Progenitor cell of endocrine pancreas (in vitro differentiated cells): Measurements from ENCODE around the gene LCE6A. TPM values are rescaled to one million over a fixed set of nuclear protein-coding genes. Genes with fewer than 3 reads are reported as not detected.

Source experiments
- DNase-seq: peaks from one replicate; pipeline ENCODE4 v3.0.0; 2021; ENCODE audit warnings: low spot score; ENCODE audit not compliant: unreplicated experiment
- H3K27ac Mint-ChIP-seq: 2 replicates; pipeline ENCODE4 v1.8.0; 2021; ENCODE audit warnings: mild to moderate bottlenecking, moderate library complexity, mixed read lengths
- H3K27me3 Mint-ChIP-seq: 2 replicates; pipeline ENCODE4 v1.8.0; 2021; ENCODE audit warnings: mixed read lengths
- H3K36me3 Mint-ChIP-seq: 2 replicates; pipeline ENCODE4 v1.8.0; 2022; ENCODE audit warnings: mixed read lengths; ENCODE audit not compliant: insufficient read depth
- H3K4me1 Mint-ChIP-seq: 2 replicates; pipeline ENCODE4 v1.8.0; 2021; ENCODE audit warnings: low read depth, mixed read lengths
- H3K4me3 Mint-ChIP-seq: 2 replicates; pipeline ENCODE4 v1.8.0; 2021; ENCODE audit warnings: low read depth, mild to moderate bottlenecking, moderate library complexity, mixed read lengths
- H3K9me3 Mint-ChIP-seq: 2 replicates; pipeline ENCODE4 v1.8.0; 2021; ENCODE audit warnings: low read depth, mixed read lengths
- CTCF ChIP-seq: fragments of 200-600 bp; sonication (generic); IDR thresholded peaks from one replicate; pipeline ENCODE4 v1.5.0; 2021; ENCODE audit warnings: antibody characterized with exemption, mild to moderate bottlenecking; ENCODE audit not compliant: unreplicated experiment
- long read RNA-seq: library from polyadenylated mRNA; unstranded; transcript quantifications from one replicate; pipeline ENCODE4 v2.0.0, GENCODE V29; 2020
- total RNA-seq: library from RNA; stranded (reverse); gene quantifications from 2 replicates; pipeline ENCODE4 v1.2.1, GENCODE V29; 2021

LCE6A gene
- total RNA-seq: not detected in 2 replicates
- long read RNA-seq: 0 reads

GRCh38 chr1:152842556-152842955 is at the start of gene LCE6A:
Gene LCE6A (plus strand): TSS chr1:152842856. CDS start chr1:152843521, 665 bp downstream.
- H3K27me3 Mint-ChIP-seq: no peaks in the 10 kb centered on the region
- H3K4me1 Mint-ChIP-seq: no peaks in the 10 kb centered on the region
- H3K27ac Mint-ChIP-seq: no peak within 1 kb of the TSS
- no peak for TF ChIP-seq CTCF
- H3K4me3 Mint-ChIP-seq: no peak within 1 kb of the TSS
- peaks cover 49% of the 10 kb centered on the region for H3K9me3 Mint-ChIP-seq
- no peak for DNase-seq
- no peaks in the 10 kb centered on the region for H3K36me3 Mint-ChIP-seq

- H3K9me3 Mint-ChIP-seq: peaks cover 59% of the 10 kb centered on the region
- peaks cover 3% of the 10 kb centered on the region for H3K36me3 Mint-ChIP-seq
- H3K4me3 Mint-ChIP-seq: no peak overlapping the region
- no peak for TF ChIP-seq CTCF
- no peaks in the 10 kb centered on the region for H3K4me1 Mint-ChIP-seq
- no peak for DNase-seq
- no peaks in the 10 kb centered on the region for H3K27me3 Mint-ChIP-seq
- no peak overlapping the region for H3K27ac Mint-ChIP-seq
These were observed 47.0 kb upstream of the LCE6A start for GRCh38 chr1:152795686-152796085.

- Mint-ChIP-seq H3K27ac (no peak within 1 kb of the TSS), H3K36me3 (peaks cover 3% of the 10 kb centered on the region), H3K9me3 (peaks cover 59% of the 10 kb centered on the region), H3K4me3 (no peak within 1 kb of the TSS), H3K4me1 (no peaks in the 10 kb centered on the region), H3K27me3 (no peaks in the 10 kb centered on the region)
- TF ChIP-seq CTCF: no peak
- DNase-seq: no peak
These were observed 46.2 kb upstream of the LCE6A start, which contains the start of gene LCE1D for GRCh38 chr1:152796421-152796820. Gene LCE1D (plus strand): TSS chr1:152796721. CDS start chr1:152797795, 1,074 bp downstream.

- Mint-ChIP-seq H3K9me3 (peaks cover 65% of the 10 kb centered on the region), H3K36me3 (peaks cover 3% of the 10 kb centered on the region), H3K27ac (no peak overlapping the region), H3K4me1 (no peaks in the 10 kb centered on the region), H3K27me3 (no peaks in the 10 kb centered on the region), H3K4me3 (no peak overlapping the region)
- no peak for TF ChIP-seq CTCF
- no peak for DNase-seq
These were observed 41.3 kb upstream of the LCE6A start for GRCh38 chr1:152801333-152801732.

GRCh38 chr1:152806576-152806975 is 36.1 kb upstream of the LCE6A start, which contains the start of gene LCE1C:
Gene LCE1C (minus strand): TSS chr1:152806651. CDS start chr1:152805478, 1,173 bp downstream.
- peaks cover 56% of the 10 kb centered on the region for H3K9me3 Mint-ChIP-seq

More at GRCh38 chr1:152806576-152806975, 36.1 kb upstream of the LCE6A start, which contains the start of gene LCE1C:
- no peak for DNase-seq
- TF ChIP-seq CTCF: no peak
- Mint-ChIP-seq H3K4me3 (no peak within 1 kb of the TSS), H3K4me1 (no peaks in the 10 kb centered on the region), H3K27ac (no peak within 1 kb of the TSS), H3K36me3 (no peaks in the 10 kb centered on the region), H3K27me3 (no peaks in the 10 kb centered on the region)
